ENCODE measurements around the gene STAT4.

- TF ChIP-seq EP300 (IDR thresholded peaks at IDR 0.05; ENCODE audit: low read depth): no peak
- TF ChIP-seq CTCF (IDR thresholded peaks at IDR 0.05): no peak
- no peak for TF ChIP-seq POLR2AphosphoS5 (IDR thresholded peaks at IDR 0.05)
- no peak for TF ChIP-seq POLR2A (IDR thresholded peaks at IDR 0.05)
Observed at GRCh38 chr2:191183081-191183480, 32.3 kb upstream of the STAT4 start.

Measured in transverse colon (tissue), 4 donors.